Epithelial cell of esophagus (primary cell): Measurements from ENCODE around the gene ACTN1.

ENCODE experiments used
- DNase-seq: peaks from one replicate; pipeline ENCODE4 v3.0.0; 2010; ENCODE audit warnings: low read depth
- H3K4me3 ChIP-seq: 2 replicates; pipeline ENCODE4 v1.5.1; 2011; ENCODE audit warnings: mild to moderate bottlenecking, low read length, control low read depth
- CTCF ChIP-seq: IDR thresholded peaks from 2 replicates; pipeline ENCODE4 v1.5.1; 2011; ENCODE audit warnings: low read depth, mild to moderate bottlenecking, low read length, control low read depth, inconsistent platforms; ENCODE audit not compliant: insufficient read depth; ENCODE audit errors: missing control alignments

ACTN1 gene

GRCh38 chr14:68942296-68943035 is 36.6 kb downstream of the ACTN1 start:
- TF ChIP-seq CTCF: no peak
- no peak overlapping the region for H3K4me3 ChIP-seq
- DNase-seq: no peak

GRCh38 chr14:68941820-68942219 is 37.3 kb downstream of the ACTN1 start:
- H3K4me3 ChIP-seq: no peak overlapping the region
- DNase-seq: peak; percentile 98
- peak; percentile 82 for TF ChIP-seq CTCF

GRCh38 chr14:68940614-68941185 is 38.4 kb downstream of the ACTN1 start:
- H3K4me3 ChIP-seq: no peak overlapping the region
- TF ChIP-seq CTCF: no peak
- no peak for DNase-seq

- H3K4me3 ChIP-seq: no peak overlapping the region
- no peak for TF ChIP-seq CTCF
- peak; percentile 93 for DNase-seq
Measured at GRCh38 chr14:68939893-68940613, 39.0 kb downstream of the ACTN1 start.

- TF ChIP-seq CTCF: no peak
- no peak for DNase-seq
- H3K4me3 ChIP-seq: no peak overlapping the region
Measured at GRCh38 chr14:68939181-68939892, 39.8 kb downstream of the ACTN1 start.

GRCh38 chr14:68938271-68939150 is 40.6 kb downstream of the ACTN1 start:
- no peak for DNase-seq
- TF ChIP-seq CTCF: no peak
- no peak overlapping the region for H3K4me3 ChIP-seq
